22Rv1 (cell line): Measurements from ENCODE around the gene TXK.
"Not testable (repeated sequence)": the region's sequence is repeated elsewhere in the genome, so short reads cannot be mapped to it uniquely, and the experiment has no call there.

ENCODE experiments used
- H3K27ac ChIP-seq: fragments of 450-650 bp; 2 replicates; pipeline ENCODE4 v1.5.1; 2017
- ZFX ChIP-seq: fragments of 450-650 bp; IDR thresholded peaks from 2 replicates; pipeline ENCODE4 v1.6.1; 2017; ENCODE audit warnings: antibody characterized with exemption, borderline replicate concordance
- TF ChIP-seq, protein P1 (sequence below): fragments of 450-650 bp; IDR thresholded peaks from 2 replicates; pipeline ENCODE4 v1.5.1; 2017; ENCODE audit warnings: mild to moderate bottlenecking

The TXK gene

DNA sequence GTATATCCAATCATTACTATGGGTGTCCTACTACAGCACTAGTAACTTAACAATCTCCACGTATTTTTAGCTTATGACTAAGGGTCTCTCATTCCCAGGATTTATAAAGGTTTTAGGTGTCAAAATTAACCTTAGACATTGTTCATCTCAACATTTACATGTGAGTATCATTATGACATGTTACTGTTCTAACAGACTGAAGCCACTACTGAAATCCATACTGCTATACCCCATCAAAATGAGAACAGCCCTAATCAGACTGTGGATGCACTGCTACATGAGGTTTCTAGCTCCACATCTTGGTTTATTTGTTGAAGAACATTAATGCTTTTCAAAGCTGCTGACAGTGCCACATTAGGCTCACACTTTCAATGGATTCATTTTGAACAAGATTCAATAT lies 35.6 kb upstream of the TXK start:
- TF ChIP-seq, protein P1, sequence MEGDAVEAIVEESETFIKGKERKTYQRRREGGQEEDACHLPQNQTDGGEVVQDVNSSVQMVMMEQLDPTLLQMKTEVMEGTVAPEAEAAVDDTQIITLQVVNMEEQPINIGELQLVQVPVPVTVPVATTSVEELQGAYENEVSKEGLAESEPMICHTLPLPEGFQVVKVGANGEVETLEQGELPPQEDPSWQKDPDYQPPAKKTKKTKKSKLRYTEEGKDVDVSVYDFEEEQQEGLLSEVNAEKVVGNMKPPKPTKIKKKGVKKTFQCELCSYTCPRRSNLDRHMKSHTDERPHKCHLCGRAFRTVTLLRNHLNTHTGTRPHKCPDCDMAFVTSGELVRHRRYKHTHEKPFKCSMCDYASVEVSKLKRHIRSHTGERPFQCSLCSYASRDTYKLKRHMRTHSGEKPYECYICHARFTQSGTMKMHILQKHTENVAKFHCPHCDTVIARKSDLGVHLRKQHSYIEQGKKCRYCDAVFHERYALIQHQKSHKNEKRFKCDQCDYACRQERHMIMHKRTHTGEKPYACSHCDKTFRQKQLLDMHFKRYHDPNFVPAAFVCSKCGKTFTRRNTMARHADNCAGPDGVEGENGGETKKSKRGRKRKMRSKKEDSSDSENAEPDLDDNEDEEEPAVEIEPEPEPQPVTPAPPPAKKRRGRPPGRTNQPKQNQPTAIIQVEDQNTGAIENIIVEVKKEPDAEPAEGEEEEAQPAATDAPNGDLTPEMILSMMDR = no peak
- TF ChIP-seq ZFX = no peak
- no peak overlapping the region for H3K27ac ChIP-seq

DNA sequence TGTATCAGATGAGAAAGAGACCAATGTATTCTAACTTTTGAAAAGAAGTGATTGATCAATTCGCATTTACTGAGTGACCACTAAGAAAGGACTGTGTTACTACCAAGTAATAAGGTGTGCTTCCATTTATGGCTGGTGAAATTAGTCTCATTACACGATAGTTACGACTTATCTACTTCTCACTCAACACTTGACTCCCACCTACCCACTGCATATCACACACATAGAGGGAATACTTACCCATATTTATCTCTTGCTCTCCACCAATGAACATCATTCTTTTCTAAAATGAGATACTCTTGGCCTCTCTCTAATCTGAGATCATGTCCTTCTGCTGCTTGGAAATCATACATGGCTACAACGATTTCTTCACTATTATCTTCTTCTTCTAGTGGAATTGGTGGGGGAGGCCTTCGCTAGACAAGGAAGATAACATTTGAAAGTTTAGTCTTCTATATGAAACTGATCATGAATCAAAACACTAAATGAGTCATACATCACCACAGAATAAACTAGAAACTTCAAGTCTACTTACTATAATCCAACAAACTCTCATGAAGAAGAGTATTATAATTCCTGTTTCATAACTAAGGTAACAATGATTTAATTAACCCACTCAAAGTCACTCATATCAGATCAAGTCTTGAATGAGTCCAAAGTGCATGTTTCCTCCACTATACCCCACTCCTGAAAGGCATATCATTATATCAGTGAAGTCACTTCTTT lies 33.7 kb upstream of the TXK start:
- TF ChIP-seq, protein P1 = no peak
- no peak for TF ChIP-seq ZFX
- no peak overlapping the region for H3K27ac ChIP-seq

DNA sequence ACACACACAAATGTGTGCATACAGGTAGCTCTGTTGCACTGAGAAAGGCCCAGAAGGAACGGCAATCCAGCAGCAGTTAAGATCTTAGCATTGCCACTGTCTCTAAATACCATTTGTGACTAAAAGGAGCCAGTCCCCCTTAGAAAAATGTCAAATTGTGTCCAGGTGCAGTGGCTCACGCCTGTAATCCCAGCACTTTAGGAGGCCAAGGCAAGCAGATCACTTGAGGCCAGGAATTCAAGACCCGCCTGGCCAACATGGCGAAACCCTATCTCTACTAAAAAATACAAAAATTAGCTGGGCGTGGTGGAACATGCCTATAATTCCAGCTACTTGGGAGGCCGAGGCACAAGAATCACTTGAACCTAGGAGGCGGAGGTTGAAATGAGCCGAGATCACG lies 30.5 kb upstream of the TXK start:
- H3K27ac ChIP-seq = not testable (repeated sequence)

DNA sequence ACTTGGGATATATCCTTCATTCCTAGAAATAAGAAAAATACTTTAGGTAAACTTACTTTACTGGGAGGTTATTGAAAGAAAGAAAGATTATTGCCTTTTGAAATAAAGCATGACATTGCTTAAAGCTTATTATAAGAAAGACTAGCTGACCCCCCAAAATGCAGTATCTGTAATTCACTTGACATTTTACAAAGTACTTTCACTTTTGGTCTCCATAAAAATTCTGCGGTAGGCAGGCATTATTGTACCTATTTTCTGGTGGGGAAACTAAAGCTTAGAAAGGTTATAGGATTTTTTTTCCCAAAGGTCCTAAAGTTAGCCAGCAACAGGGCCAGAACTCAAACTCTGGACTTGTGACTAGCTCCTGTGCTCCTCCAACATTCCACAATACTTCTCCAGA lies 29.7 kb upstream of the TXK start:
- H3K27ac ChIP-seq = no peak overlapping the region
- TF ChIP-seq, protein P1 = no peak
- TF ChIP-seq ZFX = no peak

DNA sequence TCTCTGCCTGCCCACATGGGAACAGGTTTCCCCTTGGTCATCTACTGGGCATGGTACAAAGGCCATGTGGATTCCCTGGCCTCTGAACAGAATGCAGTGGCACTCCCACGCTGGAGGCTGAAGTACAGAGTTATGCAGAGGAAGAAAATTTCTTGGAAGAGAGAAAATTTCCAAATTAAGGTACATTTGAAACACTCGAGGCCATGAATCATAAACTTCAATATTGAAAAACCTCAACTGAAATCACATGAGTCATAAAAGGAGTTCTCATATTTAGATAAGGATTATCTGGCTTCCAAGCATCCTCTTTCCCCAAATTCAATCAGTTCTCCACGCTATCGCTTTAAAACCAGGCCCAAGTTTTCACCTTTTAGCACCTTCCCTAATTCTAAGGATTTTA lies 28.1 kb upstream of the TXK start:
- TF ChIP-seq, protein P1 = no peak
- TF ChIP-seq ZFX = no peak
- H3K27ac ChIP-seq = no peak overlapping the region

DNA sequence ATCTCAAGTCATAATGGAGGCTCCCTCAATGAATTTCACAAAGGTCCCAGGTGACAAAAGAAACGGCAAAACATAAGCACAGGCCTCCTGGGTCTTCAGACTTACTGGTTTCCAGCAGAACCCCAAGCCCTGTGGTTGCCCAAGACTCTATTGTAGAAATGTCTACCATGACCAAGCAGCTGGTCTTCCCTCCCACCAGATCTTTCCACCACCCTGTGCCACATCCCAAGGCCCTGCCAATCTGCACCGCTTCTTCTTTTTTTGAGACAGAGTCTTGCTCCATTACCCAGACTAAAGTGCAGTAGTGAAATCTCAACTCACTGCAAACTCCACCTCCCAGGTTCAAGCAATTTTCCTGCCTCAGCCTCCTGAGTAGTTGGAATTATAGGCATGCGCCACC lies 23.2 kb upstream of the TXK start:
- TF ChIP-seq, protein P1 = no peak
- no peak for TF ChIP-seq ZFX
- no peak overlapping the region for H3K27ac ChIP-seq

DNA sequence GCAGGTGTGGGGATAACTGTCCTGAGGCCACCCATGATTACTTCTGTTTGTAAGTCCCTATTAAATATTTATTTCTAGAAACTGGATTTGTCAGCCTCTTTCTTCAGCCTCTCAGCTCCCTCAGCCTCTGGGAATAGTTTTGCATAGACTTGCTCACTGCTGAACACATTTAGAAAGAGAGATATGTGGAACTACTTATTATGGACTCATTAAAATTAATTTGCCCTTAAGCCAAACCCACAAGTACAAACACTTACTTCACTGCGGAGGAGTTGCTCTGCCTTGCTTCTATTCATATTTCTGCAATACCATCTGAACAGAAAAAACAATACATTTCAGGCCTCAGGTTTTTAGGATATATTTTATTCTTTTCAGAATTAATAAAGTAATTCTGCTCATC lies 22.4 kb upstream of the TXK start:
- TF ChIP-seq ZFX = no peak
- TF ChIP-seq, protein P1 = no peak
- no peak overlapping the region for H3K27ac ChIP-seq
